NCI-H1417 (cell line): ENCODE measurements around the gene USO1.
"Not testable (repeated sequence)": the region's sequence is repeated elsewhere in the genome, so short reads cannot be mapped to it uniquely, and the experiment has no call there.

Source experiments
- DNase-seq, 3 experiments: peaks; one replicate each; lab custom pipeline; 2025; lab: John Stamatoyannopoulos, UW

USO1 gene, protein sequence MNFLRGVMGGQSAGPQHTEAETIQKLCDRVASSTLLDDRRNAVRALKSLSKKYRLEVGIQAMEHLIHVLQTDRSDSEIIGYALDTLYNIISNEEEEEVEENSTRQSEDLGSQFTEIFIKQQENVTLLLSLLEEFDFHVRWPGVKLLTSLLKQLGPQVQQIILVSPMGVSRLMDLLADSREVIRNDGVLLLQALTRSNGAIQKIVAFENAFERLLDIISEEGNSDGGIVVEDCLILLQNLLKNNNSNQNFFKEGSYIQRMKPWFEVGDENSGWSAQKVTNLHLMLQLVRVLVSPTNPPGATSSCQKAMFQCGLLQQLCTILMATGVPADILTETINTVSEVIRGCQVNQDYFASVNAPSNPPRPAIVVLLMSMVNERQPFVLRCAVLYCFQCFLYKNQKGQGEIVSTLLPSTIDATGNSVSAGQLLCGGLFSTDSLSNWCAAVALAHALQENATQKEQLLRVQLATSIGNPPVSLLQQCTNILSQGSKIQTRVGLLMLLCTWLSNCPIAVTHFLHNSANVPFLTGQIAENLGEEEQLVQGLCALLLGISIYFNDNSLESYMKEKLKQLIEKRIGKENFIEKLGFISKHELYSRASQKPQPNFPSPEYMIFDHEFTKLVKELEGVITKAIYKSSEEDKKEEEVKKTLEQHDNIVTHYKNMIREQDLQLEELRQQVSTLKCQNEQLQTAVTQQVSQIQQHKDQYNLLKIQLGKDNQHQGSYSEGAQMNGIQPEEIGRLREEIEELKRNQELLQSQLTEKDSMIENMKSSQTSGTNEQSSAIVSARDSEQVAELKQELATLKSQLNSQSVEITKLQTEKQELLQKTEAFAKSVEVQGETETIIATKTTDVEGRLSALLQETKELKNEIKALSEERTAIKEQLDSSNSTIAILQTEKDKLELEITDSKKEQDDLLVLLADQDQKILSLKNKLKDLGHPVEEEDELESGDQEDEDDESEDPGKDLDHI

DNA sequence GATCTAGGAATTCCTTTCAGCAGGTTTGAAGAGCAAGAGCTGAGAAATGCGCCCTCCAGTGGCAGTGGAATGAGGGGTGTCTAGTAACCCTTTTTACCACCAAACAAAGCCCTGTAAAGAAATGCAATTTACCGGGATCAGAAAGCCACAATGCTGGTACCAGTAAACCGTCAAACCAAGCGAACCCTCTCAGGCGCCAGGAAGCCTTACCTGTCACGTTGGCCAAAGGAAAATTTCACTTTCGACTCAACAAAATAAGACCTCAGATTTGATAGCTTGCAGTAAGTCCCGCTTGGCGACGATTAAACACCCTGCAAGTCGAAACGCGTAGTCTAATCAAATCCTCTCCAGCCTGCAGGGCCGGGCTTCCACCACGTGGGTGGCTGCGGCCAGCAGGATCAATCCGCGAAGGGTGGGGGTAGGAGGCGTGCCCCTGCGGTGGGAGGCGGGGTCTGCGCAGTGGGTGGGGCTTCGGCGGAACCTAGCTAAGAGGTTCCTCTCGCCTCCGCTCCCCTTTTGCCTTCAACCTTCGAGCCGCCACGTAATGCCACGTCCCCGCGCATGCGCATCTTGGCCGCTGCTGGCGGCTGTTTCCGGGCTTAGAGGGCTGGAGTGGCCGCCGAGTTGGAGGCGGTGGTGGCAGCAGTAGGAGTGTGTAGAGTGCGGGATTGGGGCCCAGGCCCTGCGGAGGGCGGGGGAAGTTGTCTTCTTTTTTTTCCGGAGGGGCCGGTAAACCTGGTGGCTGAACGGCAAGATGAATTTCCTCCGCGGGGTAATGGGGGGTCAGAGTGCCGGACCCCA is at the start of gene USO1:
TSS of gene USO1 (plus strand) at position 512 of the 801 bp plus-strand sequence. CDS start at position 755, 243 bp downstream.
- peak; percentile 98 to 99 (median 99) for DNase-seq

DNA sequence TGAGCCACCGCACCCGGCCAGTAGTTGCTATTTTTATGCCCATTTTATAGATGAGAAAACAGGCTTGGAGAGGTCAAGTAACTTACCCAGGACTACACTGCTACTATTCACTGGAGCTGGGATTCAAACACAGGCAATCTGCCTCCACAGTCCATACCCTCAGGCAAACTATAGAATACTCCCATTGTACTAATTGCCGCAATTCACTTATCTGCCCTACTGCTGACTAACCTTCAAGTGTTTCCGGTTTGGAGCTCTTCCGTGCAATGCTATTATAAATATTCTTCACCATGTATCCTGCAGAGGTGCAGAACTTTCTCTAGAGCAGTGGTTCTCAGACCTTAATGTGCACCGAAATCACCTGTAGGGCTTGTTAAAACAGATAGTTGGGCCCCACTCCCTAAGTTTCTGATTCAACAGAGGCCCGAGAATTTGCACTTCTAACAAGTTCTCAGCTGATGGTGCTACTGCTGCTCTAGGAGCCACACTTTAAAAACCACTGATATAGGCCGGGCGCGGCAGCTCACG is 49.3 kb upstream of the USO1 start:
- peak in 2 of 3 experiments; percentile 11 to 57 for DNase-seq

DNA sequence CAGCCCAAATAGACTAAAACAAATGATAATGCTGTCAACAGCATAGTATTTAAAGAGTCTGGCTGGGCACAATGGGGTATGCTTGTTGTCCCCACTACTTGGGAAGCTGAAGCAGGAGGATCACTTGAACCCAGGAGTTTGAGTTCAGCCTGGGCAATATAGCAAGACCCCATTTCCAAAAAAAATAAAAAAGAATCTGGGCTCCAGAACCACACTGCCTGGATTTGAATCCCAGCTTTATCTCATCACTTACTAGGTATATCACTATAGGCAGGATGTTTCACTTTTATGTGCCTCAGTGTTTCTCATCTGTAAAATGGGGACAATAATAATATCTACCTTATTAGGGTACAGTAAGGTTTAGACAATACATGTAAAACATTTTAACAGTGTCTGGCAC is 45.9 kb upstream of the USO1 start:
- no peak for DNase-seq

DNA sequence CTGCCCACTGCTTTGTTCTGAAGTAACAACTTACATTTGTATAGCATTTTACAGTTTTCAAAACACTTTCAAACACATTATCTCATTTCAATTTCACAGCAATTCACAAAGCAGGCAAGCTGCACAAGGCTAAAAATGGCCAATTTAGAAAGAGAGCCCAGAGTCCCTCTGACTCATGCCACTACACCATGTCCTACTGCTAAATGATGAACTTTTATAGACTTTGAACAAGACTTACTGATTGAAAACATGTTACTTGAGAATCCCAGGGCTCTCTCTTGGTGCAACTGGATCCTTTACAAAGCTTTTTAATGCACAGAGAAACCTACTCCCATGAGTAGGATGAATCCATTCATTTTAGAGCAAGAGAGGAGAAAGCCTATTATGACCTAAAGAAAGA is 45.4 kb upstream of the USO1 start:
- no peak for DNase-seq

DNA sequence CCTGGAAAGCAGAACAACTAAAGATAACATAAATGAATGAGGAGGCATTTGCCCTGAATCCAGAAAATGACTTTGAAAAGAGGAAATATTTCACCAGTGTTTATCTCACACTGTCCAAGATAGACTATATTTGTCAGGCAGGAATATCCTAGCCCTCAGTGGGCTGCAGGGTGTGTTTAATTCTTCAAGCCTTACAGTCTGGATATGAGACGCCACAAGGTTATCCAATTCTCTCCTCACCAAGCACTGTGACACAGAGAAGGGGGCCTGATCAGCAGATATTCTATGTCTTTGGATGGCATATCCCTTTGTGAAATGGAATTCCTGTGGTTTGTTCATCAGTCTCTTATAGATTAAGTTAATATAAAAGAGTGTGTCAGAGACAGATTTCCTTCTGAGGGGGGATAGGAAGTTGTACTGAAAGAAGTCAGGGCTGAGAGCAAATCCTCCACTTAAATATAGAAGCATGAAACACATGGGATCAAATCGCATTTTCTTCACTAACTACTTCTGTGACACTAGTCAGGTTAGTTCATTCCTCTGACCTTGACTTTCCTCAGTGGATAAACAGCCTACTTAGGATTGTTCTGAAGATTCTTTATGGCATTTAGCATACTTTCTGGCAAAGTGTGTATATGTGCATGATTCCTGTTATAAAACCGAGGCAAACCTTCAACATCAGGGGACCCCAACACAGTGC is 44.4 kb upstream of the USO1 start:
- DNase-seq: no peak

DNA sequence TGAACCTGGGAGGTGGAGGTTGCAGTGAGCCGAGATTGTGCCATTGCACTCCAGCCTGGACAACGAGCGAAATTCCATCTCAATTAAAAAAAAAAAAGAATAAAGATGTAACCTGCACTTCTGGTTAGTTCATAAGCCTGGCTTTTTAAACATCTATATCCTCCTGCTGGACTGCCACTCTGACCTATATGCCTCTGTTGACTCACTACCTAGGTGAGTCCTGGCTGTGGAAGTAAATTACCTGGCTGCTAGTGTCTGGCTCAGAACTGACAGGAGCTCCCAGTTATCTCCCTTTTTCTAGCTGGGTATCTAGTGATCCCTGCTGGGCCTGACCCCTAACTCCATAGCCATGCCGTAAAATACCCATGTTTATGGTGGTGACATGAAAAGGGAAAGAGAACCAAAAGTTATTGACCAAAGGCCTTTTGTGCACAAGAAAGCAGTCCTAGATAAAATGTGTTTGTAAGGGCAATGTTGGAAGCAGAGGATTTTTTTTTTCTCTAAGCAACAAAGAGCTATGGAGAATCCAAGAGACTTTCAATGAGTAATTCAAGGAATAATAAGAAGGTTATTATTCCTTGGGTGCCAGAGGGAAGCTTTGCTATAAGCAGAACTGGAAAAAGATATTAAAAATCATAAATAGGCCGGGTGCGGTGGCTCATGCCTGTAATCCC is 40.8 kb upstream of the USO1 start:
- DNase-seq: no peak

DNA sequence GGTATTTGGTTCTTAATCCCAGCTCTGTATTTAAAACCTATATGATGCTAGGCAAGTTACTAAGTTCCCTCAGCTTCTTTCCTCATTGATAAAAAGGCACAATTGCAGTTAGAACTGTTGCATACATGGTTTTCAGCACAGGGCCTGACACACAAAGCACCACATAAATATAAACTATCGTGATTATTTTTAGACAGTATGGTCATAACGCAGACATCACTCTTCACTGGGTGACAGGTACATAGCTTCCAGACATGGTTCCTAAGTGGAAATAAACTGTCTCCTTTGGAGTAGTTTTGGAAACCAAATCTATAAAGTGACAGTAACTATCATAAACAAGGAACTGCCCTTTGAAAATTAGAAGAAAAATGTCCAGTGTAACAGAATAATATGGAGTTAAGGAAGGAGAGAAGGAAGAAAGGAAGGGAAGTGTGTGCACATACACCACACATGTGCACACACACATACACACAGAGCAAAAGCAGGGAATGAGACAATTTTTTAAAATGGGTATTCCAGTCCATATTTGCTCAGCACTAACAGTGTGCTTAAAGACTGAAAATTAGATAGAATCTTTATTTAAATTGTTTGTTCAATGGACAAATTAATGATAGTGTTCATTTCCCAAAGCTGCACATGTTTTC is 38.7 kb upstream of the USO1 start:
- DNase-seq: no peak

DNA sequence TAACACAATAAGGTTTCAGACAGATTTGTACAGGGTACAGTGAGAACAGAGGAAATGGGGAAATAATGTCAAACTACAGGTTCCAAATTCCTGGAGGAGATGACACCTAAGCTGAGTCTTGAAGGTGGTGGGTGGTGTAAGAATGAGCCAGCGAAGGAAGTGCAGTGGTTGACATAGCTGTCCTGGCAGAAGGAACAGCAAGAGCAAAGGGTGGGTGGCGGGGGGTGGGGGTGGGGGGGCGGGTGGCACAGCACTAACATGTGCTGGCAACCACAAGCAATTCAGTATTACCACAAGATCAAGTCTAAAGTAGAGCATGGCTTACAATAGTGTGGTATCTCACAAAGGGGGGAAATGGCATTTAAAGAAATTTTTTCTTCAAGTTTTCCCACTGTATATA is 38.0 kb upstream of the USO1 start:
- DNase-seq: no peak

DNA sequence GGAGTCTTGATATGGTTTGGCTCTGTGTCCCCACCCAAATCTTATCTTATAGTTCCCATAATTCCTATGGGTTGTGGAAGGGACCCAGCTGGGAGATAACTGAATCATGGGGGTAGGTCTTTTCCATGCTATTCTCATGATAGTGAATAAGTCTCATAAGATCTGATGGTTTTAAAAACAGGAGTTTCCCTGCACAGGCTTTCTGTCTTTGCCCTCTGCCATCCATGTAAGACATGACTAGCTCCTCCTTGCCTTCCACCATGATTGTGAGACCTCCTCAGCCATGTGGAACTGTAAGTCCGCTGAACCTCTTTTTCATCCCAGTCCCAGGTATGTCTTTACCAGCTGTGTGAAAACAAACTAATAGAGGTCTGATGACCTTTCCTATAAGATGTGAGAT is 37.3 kb upstream of the USO1 start:
- not testable (repeated sequence) for DNase-seq

DNA sequence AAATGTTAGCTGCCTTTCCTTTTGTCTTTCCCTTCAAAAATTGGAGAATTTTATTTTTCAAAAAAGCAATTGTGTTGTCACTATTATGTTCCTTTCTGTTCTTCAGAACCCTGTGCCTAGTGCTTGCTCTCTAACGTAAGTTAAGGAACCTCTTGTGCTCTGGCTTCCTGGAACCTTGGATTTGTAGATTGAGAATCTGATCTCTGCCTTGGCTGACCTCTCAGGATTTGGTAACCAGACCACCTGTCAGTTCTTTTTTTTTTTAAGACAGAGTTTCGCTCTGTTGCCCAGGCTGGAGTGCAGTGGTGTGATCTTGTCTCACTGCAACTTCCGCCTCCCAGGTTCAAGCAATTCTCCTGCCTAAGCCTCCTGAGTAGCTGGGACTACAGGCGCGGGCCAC is 32.3 kb upstream of the USO1 start:
- not testable (repeated sequence) for DNase-seq

DNA sequence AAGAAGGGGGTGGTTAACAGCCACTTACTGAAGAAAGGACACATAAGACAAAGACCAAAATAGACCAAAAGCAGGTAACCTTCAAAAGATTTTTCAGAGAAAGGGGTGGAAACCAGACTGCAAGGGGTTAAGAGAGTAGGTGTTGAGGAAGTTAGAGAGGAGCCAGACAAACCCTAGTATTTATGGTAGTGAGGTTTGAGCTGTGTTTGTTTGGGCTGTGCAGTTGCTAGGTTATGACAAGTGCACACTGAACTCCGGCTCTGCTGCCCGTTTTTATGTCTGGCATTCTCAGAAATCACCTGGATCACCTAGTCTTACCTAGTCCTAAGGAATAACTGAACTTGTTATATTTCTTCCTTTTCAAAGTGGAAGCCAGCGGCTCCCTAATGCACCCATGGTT is 28.3 kb upstream of the USO1 start:
- DNase-seq: peak in 1 of 3 experiments; percentile 29

DNA sequence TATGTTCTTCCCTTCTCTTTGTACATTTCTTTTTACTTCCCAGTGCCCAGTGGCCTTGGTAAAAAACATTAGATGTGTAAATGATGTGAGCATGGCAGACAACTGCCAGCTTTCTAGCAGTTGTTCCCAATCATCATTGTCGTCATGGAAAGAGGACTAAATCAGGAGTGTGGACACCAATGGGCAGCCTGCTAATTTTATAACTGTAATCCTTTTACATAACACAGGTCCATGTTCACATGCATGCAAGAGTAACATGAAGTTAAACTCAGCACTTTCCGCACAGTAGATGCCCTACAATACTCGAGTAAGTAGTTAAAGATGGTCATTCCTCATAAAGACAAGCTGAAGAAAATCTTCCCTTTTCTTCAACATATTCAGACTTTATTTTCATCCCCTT is 27.8 kb upstream of the USO1 start:
- no peak for DNase-seq

DNA sequence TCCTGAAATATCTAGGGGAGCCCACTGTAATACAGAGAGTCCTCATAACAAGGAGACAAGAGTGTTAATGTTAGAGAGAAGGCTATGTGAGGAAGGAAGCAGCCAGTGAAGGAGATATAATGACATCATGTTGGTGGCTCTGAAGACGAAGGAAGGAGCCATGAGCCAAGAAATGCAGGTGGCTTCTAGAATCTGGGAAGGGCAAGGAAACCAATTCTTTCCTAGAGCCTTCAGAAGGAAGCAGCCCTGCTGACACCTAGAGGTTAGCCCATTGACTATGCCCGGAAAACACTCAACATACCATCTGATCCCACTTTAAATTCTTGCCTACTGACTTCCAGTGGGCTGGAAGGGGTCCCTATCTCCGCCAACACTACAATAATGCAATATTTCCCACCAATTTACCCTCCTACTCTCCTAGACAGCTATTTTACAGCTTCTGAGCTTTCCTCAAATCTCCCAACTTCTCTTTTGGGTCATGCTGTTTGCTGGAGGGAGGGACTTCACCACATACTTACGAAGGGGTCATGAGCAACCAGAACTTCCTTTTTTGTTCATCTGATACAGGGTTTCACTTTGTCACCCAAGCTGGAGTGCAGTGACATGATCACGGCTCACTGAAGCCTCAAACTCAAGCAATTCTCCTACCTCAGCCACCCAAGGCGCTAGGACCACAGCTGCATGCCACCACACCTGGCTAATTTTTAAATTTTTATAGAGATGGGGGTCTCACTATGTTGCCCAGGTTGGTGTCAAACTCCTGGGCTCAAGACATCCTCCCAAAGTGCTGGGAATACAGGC is 26.0 kb upstream of the USO1 start:
- no peak for DNase-seq

DNA sequence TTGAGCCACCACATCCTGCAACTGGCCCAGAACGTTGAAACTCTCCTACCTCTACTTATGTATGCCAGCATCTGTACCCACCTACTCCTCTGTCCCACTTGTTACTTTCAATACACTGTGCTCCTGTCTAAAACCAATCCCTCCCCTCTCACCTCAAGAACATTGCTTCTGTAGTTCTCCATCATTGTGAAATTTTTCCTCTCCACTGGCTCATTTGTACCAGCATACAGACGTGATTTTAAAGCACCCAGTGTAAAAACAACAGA is 25.5 kb upstream of the USO1 start:
- no peak for DNase-seq

DNA sequence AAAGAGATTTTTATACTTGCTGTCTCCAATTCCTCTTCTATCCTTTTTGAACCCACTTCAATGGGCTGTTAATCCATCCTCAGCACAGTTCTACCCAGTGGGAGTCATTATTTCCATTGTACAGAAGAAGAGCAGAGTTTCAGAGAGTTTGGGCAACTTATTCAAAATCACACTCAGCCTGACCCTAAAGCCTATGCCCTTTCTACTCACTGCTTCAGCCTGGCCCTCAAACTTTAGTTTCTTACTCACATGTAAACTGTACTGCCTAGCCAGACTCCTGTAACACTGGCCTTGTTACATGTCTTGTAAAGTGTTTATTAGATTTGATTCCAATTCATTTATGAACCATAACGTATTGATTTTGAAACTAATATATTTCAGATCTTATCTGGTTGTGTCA is 25.1 kb upstream of the USO1 start:
- DNase-seq: no peak

DNA sequence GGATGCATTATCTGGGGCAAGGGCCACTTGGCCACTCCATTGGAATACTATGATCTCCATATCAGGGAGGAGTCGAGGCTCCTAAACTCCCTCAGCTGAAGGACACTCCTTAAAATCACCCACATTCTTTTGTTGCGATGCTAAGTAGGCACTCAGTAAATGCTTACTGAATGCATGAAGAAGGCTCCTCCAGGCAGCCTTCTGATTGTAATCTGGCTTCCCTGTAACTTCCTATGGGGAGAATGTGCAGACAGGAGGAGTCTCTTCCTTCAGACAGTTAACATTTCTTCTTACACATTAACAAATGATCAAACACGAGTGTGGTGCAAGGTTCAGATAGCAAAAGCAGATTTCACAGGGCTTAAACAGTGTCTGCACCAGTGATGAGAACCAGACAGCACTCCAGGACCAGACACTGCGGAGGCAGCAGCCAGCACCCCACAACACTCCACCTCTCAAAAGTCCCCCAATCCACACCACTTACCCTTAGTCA is 21.4 kb upstream of the USO1 start:
- DNase-seq: no peak

DNA sequence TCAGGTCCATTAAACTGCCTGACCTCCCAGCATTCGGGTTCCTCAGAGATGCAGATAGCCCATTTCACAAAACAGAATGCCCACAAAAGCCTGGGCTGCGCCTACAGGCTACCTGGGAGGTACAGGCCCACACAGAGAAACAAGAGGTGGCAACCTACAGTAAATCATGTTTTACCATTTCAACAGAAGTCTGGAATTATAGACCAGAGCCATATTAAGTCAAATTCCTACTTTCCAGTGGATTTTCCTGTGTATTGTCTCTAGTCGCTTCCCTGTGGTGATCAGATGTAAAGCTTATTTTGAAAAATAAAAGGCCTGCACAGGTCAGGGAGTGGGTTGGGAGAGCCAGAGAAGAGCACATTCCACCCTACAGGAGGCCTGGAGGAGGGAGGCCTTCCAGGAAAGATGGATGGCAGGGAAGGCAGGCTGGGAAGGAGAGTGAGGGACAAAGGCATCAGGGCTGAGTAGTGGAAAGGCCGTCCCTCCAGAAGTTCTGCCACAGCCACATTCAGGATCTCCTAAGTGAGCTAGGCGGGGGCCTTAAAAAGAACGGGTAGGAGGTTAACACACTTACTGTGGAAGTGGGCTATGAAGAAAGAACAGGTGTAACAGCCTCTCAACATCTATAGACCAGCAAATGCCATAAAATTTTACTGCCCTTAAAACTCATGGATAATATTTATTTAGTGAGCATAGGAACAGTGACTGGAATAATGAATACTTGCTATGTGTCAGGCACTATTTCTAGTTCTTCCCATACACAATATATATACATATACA is 19.0 kb upstream of the USO1 start:
- no peak for DNase-seq

DNA sequence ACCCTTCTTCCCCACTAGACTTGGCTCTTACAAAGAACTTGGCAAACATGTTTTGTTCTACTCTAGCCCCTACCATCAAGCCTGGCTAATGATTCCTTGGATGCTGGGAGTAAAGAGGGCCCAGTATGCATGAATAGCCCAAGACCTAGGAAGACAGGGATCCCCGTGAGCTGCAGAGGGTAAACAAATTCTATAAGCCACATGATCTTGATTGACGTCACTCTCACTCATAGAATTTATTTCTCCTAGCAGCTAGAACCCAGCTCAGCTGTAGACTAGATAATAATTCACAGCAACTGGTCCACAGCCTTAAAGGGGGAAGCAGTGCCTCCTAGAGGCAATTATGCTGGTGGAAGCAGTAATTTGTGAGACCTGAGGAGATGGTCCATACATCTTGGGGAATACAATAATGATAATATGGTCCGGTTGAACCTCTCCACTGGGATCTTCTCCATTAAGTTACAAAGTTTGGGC is 16.1 kb upstream of the USO1 start:
- DNase-seq: no peak
